Mammary epithelial cell (primary cell): ENCODE results near the gene SMAD1.

Experiments used
- CTCF ChIP-seq, 2 donors: IDR thresholded peaks in 1 of 2; conservative IDR thresholded peaks in 1 of 2; 2 replicates each; pipeline ENCODE4 v1.5.1; 2011 to 2012; ENCODE audit warnings: inconsistent platforms in 2 of 2, low read length in 2 of 2, mild to moderate bottlenecking in 2 of 2, control low read depth in 1 of 2, low read depth in 1 of 2; ENCODE audit not compliant: insufficient read depth in 1 of 2; ENCODE audit errors: extremely low read depth in 1 of 2
- EZH2 ChIP-seq: IDR thresholded peaks from 2 replicates; pipeline ENCODE4 v1.6.1; 2012; ENCODE audit warnings: low read length, inconsistent platforms, borderline replicate concordance

GRCh38 chr4:145530662-145531061 lies 49.0 kb downstream of the SMAD1 start:
- TF ChIP-seq CTCF (conservative IDR thresholded peaks at IDR 0.05 in 1 of 2, IDR thresholded peaks at IDR 0.05 in 1 of 2; ENCODE audit: extremely low read depth in 1 of 2, insufficient read depth in 1 of 2, low read depth in 1 of 2, low read length in 2 of 2) (no peak), EZH2 (no peak)
